22Rv1 (cell line): ENCODE results near the gene SLC11A1.

Experiments used
- ZFX ChIP-seq: fragments of 450-650 bp; IDR thresholded peaks from 2 replicates; pipeline ENCODE4 v1.6.1; 2017; ENCODE audit warnings: antibody characterized with exemption, borderline replicate concordance
- TF ChIP-seq, protein P1 (sequence below): fragments of 450-650 bp; IDR thresholded peaks from 2 replicates; pipeline ENCODE4 v1.5.1; 2017; ENCODE audit warnings: mild to moderate bottlenecking

DNA sequence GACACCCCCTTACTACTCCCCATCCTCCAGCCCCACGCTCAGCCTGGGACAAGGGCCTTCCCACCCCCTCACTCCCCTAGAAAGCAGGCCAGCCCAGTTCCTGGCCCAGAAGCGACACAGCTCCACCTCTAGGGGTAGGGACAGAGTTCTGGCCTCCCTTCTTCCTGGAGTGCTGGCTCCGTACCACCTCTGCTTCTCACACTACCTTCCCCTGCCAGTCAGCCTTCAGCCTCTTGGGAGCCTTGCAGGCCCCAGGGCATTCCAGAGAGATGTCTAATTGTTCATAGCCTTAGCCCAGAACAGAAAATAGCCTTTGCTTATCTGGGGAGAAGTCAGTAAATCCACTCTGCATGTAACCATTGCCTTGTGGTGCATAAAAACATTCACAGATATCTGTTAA is 38.5 kb upstream of the SLC11A1 start:
- TF ChIP-seq, protein P1, sequence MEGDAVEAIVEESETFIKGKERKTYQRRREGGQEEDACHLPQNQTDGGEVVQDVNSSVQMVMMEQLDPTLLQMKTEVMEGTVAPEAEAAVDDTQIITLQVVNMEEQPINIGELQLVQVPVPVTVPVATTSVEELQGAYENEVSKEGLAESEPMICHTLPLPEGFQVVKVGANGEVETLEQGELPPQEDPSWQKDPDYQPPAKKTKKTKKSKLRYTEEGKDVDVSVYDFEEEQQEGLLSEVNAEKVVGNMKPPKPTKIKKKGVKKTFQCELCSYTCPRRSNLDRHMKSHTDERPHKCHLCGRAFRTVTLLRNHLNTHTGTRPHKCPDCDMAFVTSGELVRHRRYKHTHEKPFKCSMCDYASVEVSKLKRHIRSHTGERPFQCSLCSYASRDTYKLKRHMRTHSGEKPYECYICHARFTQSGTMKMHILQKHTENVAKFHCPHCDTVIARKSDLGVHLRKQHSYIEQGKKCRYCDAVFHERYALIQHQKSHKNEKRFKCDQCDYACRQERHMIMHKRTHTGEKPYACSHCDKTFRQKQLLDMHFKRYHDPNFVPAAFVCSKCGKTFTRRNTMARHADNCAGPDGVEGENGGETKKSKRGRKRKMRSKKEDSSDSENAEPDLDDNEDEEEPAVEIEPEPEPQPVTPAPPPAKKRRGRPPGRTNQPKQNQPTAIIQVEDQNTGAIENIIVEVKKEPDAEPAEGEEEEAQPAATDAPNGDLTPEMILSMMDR, result no peak
- no peak for TF ChIP-seq ZFX
